Psoas muscle (tissue), 8 donors: ENCODE results near the gene ALAD. TPM values are rescaled to one million over a fixed set of nuclear protein-coding genes. Genes with fewer than 3 reads are reported as not detected.
A peak's percentile ranks its signal among the peaks of the same experiment; 100 is the strongest.

ENCODE experiments used
- ATAC-seq, 4 donors: fragments of 200-7000 bp; cut with Tn5 transposase; one replicate each; pipeline ENCODE4 v1.9.1; 2020; ENCODE audit warnings: moderate library complexity in 3 of 4, mild to moderate bottlenecking in 2 of 4
- DNase-seq, 2 donors: peaks; one replicate each; pipeline ENCODE4 v3.0.0-alpha.2; 2020
- H3K27ac ChIP-seq: fragments of 200-600 bp; one replicate; pipeline ENCODE4 v1.8.0; 2022
- H3K27me3 ChIP-seq, 3 donors: fragments of 200-600 bp in 1 of 3; one replicate each; pipeline versions ENCODE4 v1.6.1 to v1.8.0; 2013 to 2022; ENCODE audit warnings: low read length in 2 of 3, mild to moderate bottlenecking in 2 of 3, moderate library complexity in 1 of 3; ENCODE audit not compliant: insufficient read depth in 3 of 3
- H3K36me3 ChIP-seq, 2 donors: fragments of 200-600 bp in 1 of 2; one replicate each; pipeline versions ENCODE4 v1.6.1 to v1.8.0; 2013 to 2022; ENCODE audit warnings: low read depth in 1 of 2, mild to moderate bottlenecking in 1 of 2, moderate library complexity in 1 of 2; ENCODE audit not compliant: insufficient read depth in 1 of 2
- H3K4me1 ChIP-seq: fragments of 200-600 bp; one replicate; pipeline ENCODE4 v1.8.0; 2022
- H3K4me3 ChIP-seq: fragments of 200-600 bp; one replicate; pipeline ENCODE4 v1.8.0; 2022; ENCODE audit warnings: mild to moderate bottlenecking
- H3K9me3 ChIP-seq: fragments of 200-600 bp; one replicate; pipeline ENCODE4 v1.8.0; 2022
- CTCF ChIP-seq: fragments of 200-600 bp; IDR thresholded peaks from one replicate; pipeline ENCODE4 v1.8.0; 2022; ENCODE audit warnings: antibody characterized with exemption
- WGBS, 3 donors: extraction: QIAGEN DNeasy Blood & Tissue Kit; methylation state at CpG; one replicate each; pipeline versions ENCODE4 v1.1.6 to v1.1.7; 2013; 5-methylcytosine and 5-hydroxymethylcytosine counted together
- intact Hi-C, 2 donors: fragments of 100-400 bp; cut with DNase I; formaldehyde crosslinking; loops; one replicate each; pipeline versions ENCODE4 v1.11.0 to v1.14.2; 2022
- polyA plus RNA-seq, 3 donors: library from polyadenylated mRNA; stranded (reverse); fragments of 200-250 nt; gene quantifications; one replicate each; pipeline ENCODE4 v1.2.3, GENCODE V29; 2013
- total RNA-seq, 4 donors: library from RNA; stranded (reverse); fragmentation: NEBNext Ultra II Directional in 2 of 4; extraction: Animal tissue kit (Norgen Biotek cat#: 25700) in 2 of 4; gene quantifications; one replicate each; pipeline versions ENCODE4 v1.2.1 to v1.2.4, GENCODE V29; 2021 to 2023
- donor health status: healthy with polysubstance abuse.
- donor health status: DM: no; HTN: no; CAD: no; lungs with moderate emphysema.
- donor health status: Bipolar disorder and iron deficiency.
- donor health status: healthy.
- donor health status: DM: yes; HTN: yes; CAD: no.
- donor health status: DM: no; HTN: no; CAD: no.
- donor health status: DM: no; HTN: no; CAD: no.
- donor health status: DM: yes; HTN: yes; CAD: no.

The ALAD gene
- total and polyA plus RNA-seq, 7 donors: 13.1 to 43.1 (median 17.3) TPM

- DNase-seq: no peak
Measured at GRCh38 chr9:113372059-113372458, 29.0 kb downstream of the ALAD start.

GRCh38 chr9:113370806-113371325 lies 30.2 kb downstream of the ALAD start:
- 77 to 83% (median 80%) methylated on average over 8 of the region's 8 CpGs for WGBS, 3 donors

More at GRCh38 chr9:113372059-113372458, 29.0 kb downstream of the ALAD start:
- peaks cover 7 to 29% of the 10 kb centered on the region in 2 donors for H3K36me3 ChIP-seq
- intact Hi-C loops: no loop called here
- H3K4me3 ChIP-seq: no peak overlapping the region
- ATAC-seq: no peak
- no peaks in the 10 kb centered on the region for H3K27me3 ChIP-seq
- 60 to 82% (median 69%) methylated on average over 5 of the region's 5 CpGs for WGBS, 3 donors
- H3K27ac ChIP-seq: no peak overlapping the region
- no peaks in the 10 kb centered on the region for H3K9me3 ChIP-seq
- H3K4me1 ChIP-seq: peaks cover 3% of the 10 kb centered on the region
- no peak for TF ChIP-seq CTCF

GRCh38 chr9:113369855-113370140 lies 31.3 kb downstream of the ALAD start:
- H3K36me3 ChIP-seq: peaks cover 7 to 23% of the 10 kb centered on the region in 2 donors
- ATAC-seq: no peak
- H3K9me3 ChIP-seq: no peaks in the 10 kb centered on the region
- H3K27ac ChIP-seq: no peak overlapping the region
- no peak overlapping the region for H3K4me3 ChIP-seq
- 54 to 59% (median 57%) methylated on average over 11 of the region's 11 CpGs for WGBS, 3 donors
- intact Hi-C loops: no loop called here
- no peaks in the 10 kb centered on the region for H3K4me1 ChIP-seq
- H3K27me3 ChIP-seq: no peaks in the 10 kb centered on the region
- DNase-seq: no peak
- TF ChIP-seq CTCF: no peak

More at GRCh38 chr9:113370806-113371325, 30.2 kb downstream of the ALAD start:
- intact Hi-C loops: no loop called here
- DNase-seq: no peak
- no peak for TF ChIP-seq CTCF
- Histone ChIP-seq H3K27me3 (no peaks in the 10 kb centered on the region), H3K4me3 (no peak overlapping the region), H3K9me3 (no peaks in the 10 kb centered on the region), H3K36me3 (peaks cover 7 to 29% of the 10 kb centered on the region in 2 donors), H3K27ac (no peak overlapping the region), H3K4me1 (peaks cover 3% of the 10 kb centered on the region)
- no peak for ATAC-seq

- no peaks in the 10 kb centered on the region for H3K4me1 ChIP-seq
- intact Hi-C loops: no loop called here
- no peak for TF ChIP-seq CTCF
- H3K9me3 ChIP-seq: no peaks in the 10 kb centered on the region
- H3K4me3 ChIP-seq: no peak overlapping the region
- WGBS, 3 donors: 48 to 59% (median 50%) methylated on average over 13 of the region's 13 CpGs
- DNase-seq (no peak), ATAC-seq (peak in 3 of 4 donors; percentile 34 to 71 (median 55))
- H3K36me3 ChIP-seq: peaks cover 7 to 17% of the 10 kb centered on the region in 2 donors
- no peaks in the 10 kb centered on the region for H3K27me3 ChIP-seq
- H3K27ac ChIP-seq: no peak overlapping the region
Measured at GRCh38 chr9:113368982-113369854, 31.9 kb downstream of the ALAD start.
